Neutrophil (primary cell): ENCODE measurements around the gene ADD2.

Experiments
- H3K27ac ChIP-seq: fragments of 200-600 bp; sonication (generic); 2 replicates; pipeline ENCODE4 v1.5.1; 2016; ENCODE audit warnings: mild to moderate bottlenecking, moderate library complexity
- H3K27me3 ChIP-seq: fragments of 200-600 bp; sonication (generic); 2 replicates; pipeline ENCODE4 v1.6.0; 2016; ENCODE audit warnings: mild to moderate bottlenecking
- H3K36me3 ChIP-seq: fragments of 200-600 bp; sonication (generic); 2 replicates; pipeline ENCODE4 v1.5.1; 2017
- H3K4me1 ChIP-seq, 2 experiments: fragments of 200-600 bp in 1 of 2; sonication (generic) in 1 of 2; 1 replicate in 1 of 2; 2 replicates in 1 of 2; pipeline versions ENCODE4 v1.5.1 to v1.6.1; 2013 to 2016; ENCODE audit warnings: low read depth in 1 of 2, low read length in 1 of 2, mild to moderate bottlenecking in 1 of 2, moderate library complexity in 1 of 2; ENCODE audit not compliant: control insufficient read depth in 1 of 2, insufficient read depth in 1 of 2
- H3K4me3 ChIP-seq, 2 experiments: fragments of 200-600 bp in 1 of 2; sonication (generic) in 1 of 2; 1 replicate in 1 of 2; 2 replicates in 1 of 2; pipeline ENCODE4 v1.5.1; 2013 to 2016; ENCODE audit warnings: low read depth in 1 of 2, low read length in 1 of 2, mild to moderate bottlenecking in 1 of 2, moderate library complexity in 1 of 2
- H3K9me3 ChIP-seq: fragments of 200-600 bp; sonication (generic); 2 replicates; pipeline ENCODE4 v1.5.1; 2016
- TF ChIP-seq, protein P1 (sequence below): fragments of 200-600 bp; sonication (generic); IDR thresholded peaks from 2 replicates; pipeline ENCODE4 v1.5.1; 2016; ENCODE audit warnings: antibody characterized with exemption

ADD2 gene

GRCh38 chr2:70663411-70663810, 104.6 kb downstream of the ADD2 start:
- Histone ChIP-seq H3K36me3 (no peaks in the 10 kb centered on the region), H3K27me3 (peaks cover 14% of the 10 kb centered on the region)
- TF ChIP-seq, protein P1, sequence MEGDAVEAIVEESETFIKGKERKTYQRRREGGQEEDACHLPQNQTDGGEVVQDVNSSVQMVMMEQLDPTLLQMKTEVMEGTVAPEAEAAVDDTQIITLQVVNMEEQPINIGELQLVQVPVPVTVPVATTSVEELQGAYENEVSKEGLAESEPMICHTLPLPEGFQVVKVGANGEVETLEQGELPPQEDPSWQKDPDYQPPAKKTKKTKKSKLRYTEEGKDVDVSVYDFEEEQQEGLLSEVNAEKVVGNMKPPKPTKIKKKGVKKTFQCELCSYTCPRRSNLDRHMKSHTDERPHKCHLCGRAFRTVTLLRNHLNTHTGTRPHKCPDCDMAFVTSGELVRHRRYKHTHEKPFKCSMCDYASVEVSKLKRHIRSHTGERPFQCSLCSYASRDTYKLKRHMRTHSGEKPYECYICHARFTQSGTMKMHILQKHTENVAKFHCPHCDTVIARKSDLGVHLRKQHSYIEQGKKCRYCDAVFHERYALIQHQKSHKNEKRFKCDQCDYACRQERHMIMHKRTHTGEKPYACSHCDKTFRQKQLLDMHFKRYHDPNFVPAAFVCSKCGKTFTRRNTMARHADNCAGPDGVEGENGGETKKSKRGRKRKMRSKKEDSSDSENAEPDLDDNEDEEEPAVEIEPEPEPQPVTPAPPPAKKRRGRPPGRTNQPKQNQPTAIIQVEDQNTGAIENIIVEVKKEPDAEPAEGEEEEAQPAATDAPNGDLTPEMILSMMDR, result no peak

GRCh38 chr2:70659551-70659950, 108.4 kb downstream of the ADD2 start:
- Histone ChIP-seq H3K4me1 (no peaks in the 10 kb centered on the region), H3K27ac (no peak overlapping the region), H3K4me3 (no peak overlapping the region), H3K36me3 (no peaks in the 10 kb centered on the region), H3K27me3 (peaks cover 51% of the 10 kb centered on the region), H3K9me3 (no peaks in the 10 kb centered on the region)
- TF ChIP-seq, protein P1, result no peak

More at GRCh38 chr2:70663411-70663810, 104.6 kb downstream of the ADD2 start:
- Histone ChIP-seq H3K27ac (no peak overlapping the region), H3K4me1 (no peaks in the 10 kb centered on the region), H3K4me3 (no peak overlapping the region), H3K9me3 (no peaks in the 10 kb centered on the region)

DNA sequence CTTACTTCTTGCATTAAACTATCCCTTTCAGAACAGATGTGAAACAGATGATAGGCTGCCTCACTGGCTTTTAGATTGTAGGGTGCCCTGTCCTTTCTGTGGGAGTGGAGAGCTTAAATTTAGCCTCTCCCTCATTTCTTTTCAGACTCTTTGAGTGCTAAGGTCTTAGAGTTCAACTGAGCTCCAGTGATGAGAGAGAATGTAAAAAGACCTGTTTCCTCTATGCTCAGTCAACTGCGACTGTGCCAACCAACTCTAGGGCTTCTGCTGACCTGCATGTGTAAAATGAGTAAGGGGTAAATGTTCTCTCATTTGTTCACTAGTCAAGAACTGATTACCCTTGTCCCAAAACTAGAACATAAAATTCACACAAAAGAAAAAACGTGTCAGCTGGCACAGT, 109.5 kb downstream of the ADD2 start:
- H3K36me3 ChIP-seq, result no peaks in the 10 kb centered on the region
- TF ChIP-seq, protein P1, result no peak
- no peak overlapping the region for H3K27ac ChIP-seq
- H3K4me3 ChIP-seq, result no peak overlapping the region
- no peaks in the 10 kb centered on the region for H3K4me1 ChIP-seq
- H3K9me3 ChIP-seq, result no peaks in the 10 kb centered on the region
- H3K27me3 ChIP-seq, result peaks cover 61% of the 10 kb centered on the region

GRCh38 chr2:70657246-70657645, 110.8 kb downstream of the ADD2 start:
- H3K4me1 ChIP-seq, result no peaks in the 10 kb centered on the region
- H3K27ac ChIP-seq, result no peak overlapping the region
- peaks cover 74% of the 10 kb centered on the region for H3K27me3 ChIP-seq
- no peaks in the 10 kb centered on the region for H3K9me3 ChIP-seq
- H3K4me3 ChIP-seq, result no peak overlapping the region
- TF ChIP-seq, protein P1, result no peak
- no peaks in the 10 kb centered on the region for H3K36me3 ChIP-seq

DNA sequence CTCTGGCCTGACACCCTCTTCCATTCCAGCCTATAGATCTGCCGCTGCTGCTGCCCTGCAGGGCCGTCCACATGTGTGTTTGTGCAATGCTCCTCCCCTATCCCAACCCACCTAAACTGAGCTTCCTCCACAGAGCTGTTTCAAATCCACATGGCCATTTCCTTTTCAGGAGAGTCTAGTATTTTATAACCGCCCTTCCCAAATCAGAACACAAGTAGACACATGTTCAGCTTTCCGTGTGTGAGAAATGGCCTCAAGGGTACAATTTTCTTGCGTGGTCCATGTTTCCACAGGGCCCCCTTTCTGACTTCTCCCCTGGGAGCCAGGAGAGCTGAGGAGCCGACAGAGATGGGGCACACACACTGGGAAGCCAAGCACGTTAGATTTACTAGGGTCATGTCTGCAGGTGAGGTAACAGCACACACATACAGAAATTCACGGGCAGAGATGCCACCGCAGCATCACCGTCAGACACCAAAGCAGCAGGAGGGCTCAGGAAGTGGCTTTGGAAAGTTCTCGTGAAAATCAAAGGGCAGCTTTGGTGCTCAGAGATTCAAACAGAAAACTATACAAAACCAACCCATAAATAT, 111.5 kb downstream of the ADD2 start:
- TF ChIP-seq, protein P1, result no peak
- Histone ChIP-seq H3K4me3 (no peak overlapping the region), H3K36me3 (no peaks in the 10 kb centered on the region), H3K27ac (no peak overlapping the region), H3K9me3 (no peaks in the 10 kb centered on the region), H3K4me1 (no peaks in the 10 kb centered on the region), H3K27me3 (peaks cover 81% of the 10 kb centered on the region)
